ENCODE measurements around the gene KLHDC8A. TPM values are rescaled to one million over a fixed set of nuclear protein-coding genes. Genes with fewer than 3 reads are reported as not detected.

The KLHDC8A gene
- total and polyA plus RNA-seq, 2 of the 13 experiments (the other 11 are each of a cell fraction or from before 2014, with no cell fraction given), result not detected

GRCh38 chr1:205301205-205301821 is 55.4 kb downstream of the KLHDC8A start (continued):
- TF ChIP-seq FOXA1 (IDR thresholded peaks at IDR 0.05) (no peak), FOXA1 (CRISPR knock-in tag; IDR thresholded peaks at IDR 0.05) (no peak; the same call in 1 of the 2 replicates), PPARG (CRISPR knock-in tag; conservative IDR thresholded peaks at IDR 0.05) (no peak), MED13 (CRISPR knock-in tag; IDR thresholded peaks at IDR 0.05) (no peak), ZNF709 (CRISPR knock-in tag; IDR thresholded peaks at IDR 0.05) (no peak), ZNF160 (CRISPR knock-in tag; IDR thresholded peaks at IDR 0.05) (no peak), ZNF20 (CRISPR knock-in tag; IDR thresholded peaks at IDR 0.05) (no peak), ZBTB1 (CRISPR knock-in tag; IDR thresholded peaks at IDR 0.05; ENCODE audit: borderline replicate concordance) (no peak), MXD1 (CRISPR knock-in tag; IDR thresholded peaks at IDR 0.05) (no peak), ZNF552 (CRISPR knock-in tag; IDR thresholded peaks at IDR 0.05; ENCODE audit: borderline replicate concordance) (peak; percentile 62; the same call in 1 of the 2 replicates), SP5 (CRISPR knock-in tag; IDR thresholded peaks at IDR 0.05; ENCODE audit: borderline replicate concordance, low read depth) (peak; percentile 54), ZNF7 (CRISPR knock-in tag; IDR thresholded peaks at IDR 0.05) (no peak), ZNF549 (CRISPR knock-in tag; IDR thresholded peaks at IDR 0.05) (no peak), SALL2 (CRISPR knock-in tag; IDR thresholded peaks at IDR 0.05) (no peak), ZNF558 (CRISPR knock-in tag; IDR thresholded peaks at IDR 0.05; ENCODE audit: borderline replicate concordance) (no peak), GPBP1L1 (CRISPR knock-in tag; IDR thresholded peaks at IDR 0.05) (no peak), ZNF574 (CRISPR knock-in tag; IDR thresholded peaks at IDR 0.05) (no peak; the same call in 1 of the 2 replicates), ZSCAN29 (CRISPR knock-in tag; conservative IDR thresholded peaks at IDR 0.05) (no peak), ZNF260 (CRISPR knock-in tag; IDR thresholded peaks at IDR 0.05; ENCODE audit: borderline replicate concordance, low read depth) (no peak), NFIB (CRISPR knock-in tag; IDR thresholded peaks at IDR 0.05; ENCODE audit: borderline replicate concordance) (no peak), STAT6 (CRISPR knock-in tag; IDR thresholded peaks at IDR 0.05; ENCODE audit: borderline replicate concordance) (no peak), RARG (CRISPR knock-in tag; IDR thresholded peaks at IDR 0.05; ENCODE audit: low read depth) (no peak), NPAS2 (CRISPR knock-in tag; IDR thresholded peaks at IDR 0.05; ENCODE audit: borderline replicate concordance) (no peak), THYN1 (CRISPR knock-in tag; IDR thresholded peaks at IDR 0.05; ENCODE audit: borderline replicate concordance, low read depth) (no peak)

Measured in HepG2 (cell line).